ENCODE results near the gene TMEM52.

TMEM52 gene

GRCh38 chr1:1877865-1878436 is 41.1 kb downstream of the TMEM52 start:
- no peak for TF ChIP-seq ZNF274 (IDR thresholded peaks at IDR 0.05; ENCODE audit: low read depth, low read length)
- H3K4me3 ChIP-seq (ENCODE audit: low read length), result no peak overlapping the region

- H3K4me3 ChIP-seq (ENCODE audit: low read length), result no peak overlapping the region
- no peak for TF ChIP-seq ZNF274 (IDR thresholded peaks at IDR 0.05; ENCODE audit: low read depth, low read length)
These were observed 42.6 kb downstream of the TMEM52 start for GRCh38 chr1:1876335-1876930.

DNA sequence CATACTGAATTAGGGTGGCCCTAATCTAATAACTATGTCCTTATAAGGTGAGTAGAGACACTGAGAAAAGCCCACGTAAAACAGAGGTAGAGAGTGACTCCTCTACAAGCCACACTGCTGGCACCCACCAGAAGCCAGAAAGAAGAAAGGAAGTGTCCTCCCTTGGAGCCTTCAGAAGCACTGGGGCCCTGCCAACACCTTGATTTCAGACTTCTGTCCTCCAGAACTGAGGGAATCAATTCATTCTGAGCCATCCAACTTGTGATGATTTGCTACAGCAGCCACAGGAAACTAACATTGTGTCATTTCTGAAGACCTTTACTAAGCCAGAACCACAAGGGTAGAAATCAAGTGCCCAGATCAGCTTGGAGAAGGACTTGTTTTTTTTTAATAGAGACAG is 43.1 kb downstream of the TMEM52 start:
- no peak overlapping the region for H3K4me3 ChIP-seq (ENCODE audit: low read length)
- TF ChIP-seq ZNF274 (IDR thresholded peaks at IDR 0.05; ENCODE audit: low read depth, low read length), result no peak

DNA sequence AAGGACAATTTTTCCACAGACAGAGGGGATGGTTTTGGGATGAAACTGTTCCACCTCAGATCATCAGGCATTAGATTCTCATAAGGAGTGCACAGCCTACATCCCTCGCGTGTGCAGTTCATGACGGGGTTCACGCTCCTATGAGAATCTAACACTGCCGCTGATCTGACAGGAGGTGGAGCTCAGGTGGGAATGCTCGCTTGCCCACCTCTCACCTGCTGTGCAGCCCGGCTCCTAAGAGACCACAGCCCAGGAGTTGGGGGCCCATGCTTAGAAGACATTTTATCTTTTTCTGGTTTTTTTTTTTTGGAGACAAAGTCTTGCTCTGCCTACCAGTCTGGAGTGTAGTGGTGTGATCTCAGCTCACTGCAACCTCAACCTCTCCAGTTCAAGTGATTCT is 44.2 kb downstream of the TMEM52 start:
- no peak for TF ChIP-seq ZNF274 (IDR thresholded peaks at IDR 0.05; ENCODE audit: low read depth, low read length)
- no peak overlapping the region for H3K4me3 ChIP-seq (ENCODE audit: low read length)

DNA sequence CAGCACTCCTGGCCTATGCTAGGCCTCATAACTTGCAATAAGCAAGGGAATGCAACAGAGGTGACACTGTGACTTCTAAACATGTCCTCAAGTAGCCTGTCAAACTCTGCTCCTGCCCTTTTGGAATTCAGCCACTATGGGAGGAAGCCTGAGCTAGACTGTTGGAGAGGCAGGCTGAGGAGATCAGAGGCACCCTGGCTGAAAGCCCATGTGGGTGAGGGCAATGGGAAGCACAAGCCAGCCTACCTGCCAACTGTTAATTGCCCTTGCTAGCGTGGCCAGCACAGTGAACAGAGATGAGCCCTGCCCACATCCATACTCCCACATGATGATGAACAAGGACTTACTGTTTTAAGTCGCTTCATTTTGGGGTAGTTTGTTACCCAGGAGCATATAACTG is 45.9 kb downstream of the TMEM52 start:
- H3K4me3 ChIP-seq (ENCODE audit: low read length), result no peak overlapping the region
- no peak for TF ChIP-seq ZNF274 (IDR thresholded peaks at IDR 0.05; ENCODE audit: low read depth, low read length)

GRCh38 chr1:1872329-1872994 is 46.6 kb downstream of the TMEM52 start:
- H3K4me3 ChIP-seq (ENCODE audit: low read length), result no peak overlapping the region
- no peak for TF ChIP-seq ZNF274 (IDR thresholded peaks at IDR 0.05; ENCODE audit: low read depth, low read length)

DNA sequence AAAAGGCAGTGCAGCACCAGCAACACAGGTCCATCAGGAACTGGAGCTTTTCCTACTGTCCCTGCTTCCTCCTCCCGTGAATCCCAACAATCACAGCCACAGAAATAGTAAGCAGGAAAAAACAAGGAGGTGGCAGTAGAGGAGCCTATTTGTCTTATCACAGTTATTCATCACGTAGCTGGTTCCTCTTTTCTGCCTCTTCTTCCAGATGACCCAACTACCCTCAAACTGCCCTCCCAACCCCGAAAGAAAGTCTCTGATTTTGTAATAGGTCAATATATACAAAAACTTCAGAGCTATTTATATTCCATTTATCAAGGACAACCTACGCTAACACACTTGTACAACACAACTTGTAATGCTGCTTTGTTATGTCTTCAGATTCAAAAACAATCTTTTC is 49.6 kb downstream of the TMEM52 start:
- TF ChIP-seq ZNF274 (IDR thresholded peaks at IDR 0.05; ENCODE audit: low read depth, low read length), result no peak
- H3K4me3 ChIP-seq (ENCODE audit: low read length), result no peak overlapping the region
